Lower leg skin (tissue), 3 donors: ENCODE data around the gene DAB1.

ENCODE experiments used
- CTCF ChIP-seq, 3 donors: fragments of 450-650 bp; IDR thresholded peaks; one replicate each; pipeline ENCODE4 v1.5.1; 2016; ENCODE audit warnings: antibody characterized with exemption in 3 of 3, mild to moderate bottlenecking in 3 of 3, moderate library complexity in 2 of 3
- POLR2A ChIP-seq, 2 donors: fragments of 450-650 bp; IDR thresholded peaks; one replicate each; pipeline ENCODE4 v1.6.1; 2016 to 2017; ENCODE audit warnings: antibody characterized with exemption in 2 of 2, mild to moderate bottlenecking in 1 of 2, moderate library complexity in 1 of 2

- TF ChIP-seq CTCF (IDR thresholded peaks at IDR 0.05) = no peak
- TF ChIP-seq POLR2A (IDR thresholded peaks at IDR 0.05) = no peak
These were observed 38.5 kb downstream of the DAB1 start for GRCh38 chr1:57385336-57385735.
